HG03469 (cell line): Measurements from ENCODE around the gene NFIC.
"Not testable (repeated sequence)": the region's sequence is repeated elsewhere in the genome, so short reads cannot be mapped to it uniquely, and the experiment has no call there.

Source experiments
- ATAC-seq: cut with Tn5 transposase; IDR thresholded peaks from one replicate; pipeline ENCODE4 v1.9.1; 2021; ENCODE audit warnings: mild to moderate bottlenecking, moderate library complexity, moderate number of reproducible peaks; ENCODE audit not compliant: unreplicated experiment

The NFIC gene

DNA sequence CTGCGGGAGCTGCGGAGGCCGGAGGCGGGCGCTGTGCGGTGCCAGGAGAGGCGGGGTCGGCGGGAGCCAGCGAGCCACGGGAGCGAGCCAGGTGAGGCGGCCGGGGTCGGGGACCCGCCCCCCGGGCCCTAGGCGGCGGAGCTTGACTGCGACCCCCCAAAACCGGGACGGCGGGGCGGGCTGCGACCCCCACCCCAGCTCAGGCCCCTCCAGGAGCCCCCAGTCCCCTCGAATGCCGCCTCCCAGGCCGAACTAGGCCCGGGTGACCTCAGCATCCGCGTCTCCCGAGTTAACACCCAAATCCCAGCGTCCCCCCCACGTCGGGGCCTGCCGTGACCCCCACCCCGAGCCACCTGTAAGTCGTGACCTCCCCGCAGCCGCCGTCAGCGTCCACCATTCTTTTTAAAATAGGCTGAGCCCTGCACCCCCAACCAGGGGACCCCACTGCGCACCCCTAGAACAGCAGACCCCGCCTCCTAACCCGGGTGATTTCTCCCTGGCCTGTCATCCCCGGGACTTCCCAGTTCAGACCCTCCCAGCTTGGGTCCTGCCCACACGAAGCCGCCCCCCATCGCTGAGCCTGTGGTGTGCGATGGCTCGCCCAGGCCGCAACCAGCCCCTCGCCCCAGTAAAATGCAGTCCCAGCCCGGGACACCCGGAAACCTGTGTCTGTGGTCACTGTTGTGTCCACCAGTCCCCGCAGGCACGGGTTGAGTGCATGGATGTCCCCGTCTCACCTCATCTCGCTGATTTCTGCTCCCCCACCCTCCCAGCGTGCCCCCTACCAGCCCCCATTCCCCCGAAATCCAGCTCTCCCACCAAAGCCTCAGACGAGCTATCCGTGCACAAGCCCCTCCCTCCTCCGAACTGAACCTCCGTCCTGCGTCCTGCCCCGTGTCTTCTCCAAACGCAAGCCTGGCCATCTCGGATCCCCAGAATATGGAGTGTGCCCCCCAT is 140.3 kb downstream of the NFIC start:
- ATAC-seq: peak; percentile 14

DNA sequence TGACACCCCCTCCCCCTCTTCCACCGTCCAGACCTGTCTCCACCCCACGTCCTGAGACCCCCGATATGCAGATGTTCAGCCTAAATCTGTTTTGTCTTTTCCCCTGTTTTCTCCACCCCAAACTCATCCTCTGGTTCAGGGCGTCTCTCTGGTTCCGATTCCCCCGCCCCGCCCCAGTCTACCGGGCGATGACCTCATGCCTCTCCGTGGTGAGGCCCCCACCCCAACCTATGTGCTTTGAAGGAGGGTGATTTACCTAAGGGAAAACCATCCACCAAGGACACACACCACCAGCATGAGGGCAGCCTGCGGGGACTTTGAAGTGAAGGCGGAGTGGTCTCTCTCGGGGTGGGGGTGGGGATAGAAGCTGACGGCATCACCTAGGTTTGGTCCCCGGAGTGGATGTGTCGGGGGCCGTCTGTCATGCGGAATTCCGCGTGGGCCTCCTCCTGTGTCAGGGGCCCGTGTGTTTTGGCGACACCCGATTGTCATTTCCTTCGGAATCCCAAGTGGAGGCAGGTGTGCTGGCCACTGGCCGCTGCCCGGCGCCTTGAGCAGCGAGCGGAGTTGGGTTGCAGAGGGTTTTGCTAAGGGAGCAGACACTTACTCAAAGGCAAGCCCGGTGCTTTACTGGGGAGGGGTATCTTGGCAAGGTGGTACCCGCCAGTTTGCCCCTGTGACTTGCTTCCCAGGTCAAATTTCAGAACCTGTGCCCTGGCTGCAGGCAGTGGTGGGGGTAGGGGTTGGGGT is 141.2 kb downstream of the NFIC start:
- ATAC-seq: no peak

DNA sequence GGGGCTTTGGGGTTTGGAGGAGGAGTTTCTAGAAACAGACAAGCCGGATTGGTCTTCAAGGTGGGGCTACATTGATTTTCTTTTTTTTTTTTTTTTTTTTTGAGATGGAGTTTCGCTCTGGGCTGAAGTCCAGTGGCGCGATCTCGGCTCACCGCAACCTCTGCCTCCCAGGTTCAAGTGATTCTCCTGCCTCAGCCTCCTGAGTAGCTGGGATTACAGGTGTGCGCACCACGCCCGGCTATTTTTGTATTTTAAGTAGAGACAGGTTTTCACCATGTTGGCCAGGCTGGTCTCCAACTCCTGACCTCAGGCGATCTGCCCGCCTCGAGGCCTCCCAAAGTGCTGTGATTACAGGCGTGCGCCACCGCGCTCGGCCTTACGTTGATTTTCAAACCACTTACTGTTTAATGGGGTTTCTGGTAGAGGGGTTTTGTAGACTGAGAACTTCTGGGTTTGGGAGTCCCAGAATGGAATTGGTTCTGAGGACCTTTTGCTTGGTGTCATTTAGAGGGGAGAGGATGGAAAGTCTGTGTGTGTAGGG is 141.8 kb downstream of the NFIC start:
- not testable (repeated sequence) for ATAC-seq

DNA sequence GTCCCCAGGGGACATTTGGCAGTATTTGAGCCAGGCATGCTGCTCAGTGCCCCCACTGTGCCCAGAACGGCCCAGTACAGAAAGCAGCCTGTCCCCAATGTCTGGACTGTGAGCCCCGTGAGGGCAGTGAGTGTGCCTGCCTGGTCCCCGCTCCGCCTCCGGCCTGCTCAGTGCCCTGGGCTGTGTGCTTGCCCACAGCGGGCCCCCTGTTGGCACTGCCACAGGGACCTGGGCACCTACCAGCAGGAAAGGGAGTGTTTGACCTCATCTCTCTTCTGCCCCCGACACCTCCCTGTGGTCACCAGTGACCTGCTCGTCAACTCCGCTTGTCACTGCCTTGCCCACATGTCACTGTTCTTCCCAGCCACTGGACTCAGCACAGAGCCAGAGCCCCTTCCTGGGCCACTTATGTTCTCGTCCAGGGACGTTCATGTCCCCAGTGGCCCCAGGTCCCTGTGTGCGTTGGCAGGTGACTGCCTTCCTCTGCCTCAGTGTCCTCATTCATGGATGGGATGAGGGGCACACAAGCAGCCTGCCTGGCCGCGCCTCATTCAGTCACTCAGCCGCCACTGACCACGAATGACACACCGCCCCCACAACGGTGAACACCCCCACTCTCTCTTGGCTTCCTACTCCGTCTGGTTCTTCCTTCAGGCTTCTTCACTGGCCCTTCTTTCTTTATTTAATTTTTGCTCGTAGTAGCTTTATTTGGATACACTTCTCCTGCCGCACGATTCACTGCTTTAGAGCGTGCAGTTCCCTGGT is 142.6 kb downstream of the NFIC start:
- no peak for ATAC-seq

DNA sequence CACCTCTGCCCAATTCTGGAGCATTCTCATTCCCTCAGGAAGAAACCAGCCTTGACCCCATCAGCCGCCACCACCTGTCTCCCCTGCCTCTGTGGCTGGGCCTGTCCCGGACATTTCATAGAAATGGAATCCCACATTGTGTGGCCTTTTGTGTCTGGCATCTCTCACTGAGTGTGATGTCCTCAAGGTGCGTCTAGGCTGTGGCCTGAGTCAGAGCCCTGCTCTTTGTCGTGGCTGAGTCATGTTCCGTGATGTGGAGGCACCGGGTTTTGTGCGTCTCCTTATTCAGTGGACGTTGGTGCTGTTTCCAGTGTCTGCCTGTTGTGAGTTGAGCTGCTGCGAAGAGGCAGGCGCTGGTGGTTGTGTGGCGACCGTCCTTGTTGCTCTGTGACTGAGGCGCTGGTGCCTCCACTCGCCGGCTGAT is 143.2 kb downstream of the NFIC start:
- ATAC-seq: no peak

DNA sequence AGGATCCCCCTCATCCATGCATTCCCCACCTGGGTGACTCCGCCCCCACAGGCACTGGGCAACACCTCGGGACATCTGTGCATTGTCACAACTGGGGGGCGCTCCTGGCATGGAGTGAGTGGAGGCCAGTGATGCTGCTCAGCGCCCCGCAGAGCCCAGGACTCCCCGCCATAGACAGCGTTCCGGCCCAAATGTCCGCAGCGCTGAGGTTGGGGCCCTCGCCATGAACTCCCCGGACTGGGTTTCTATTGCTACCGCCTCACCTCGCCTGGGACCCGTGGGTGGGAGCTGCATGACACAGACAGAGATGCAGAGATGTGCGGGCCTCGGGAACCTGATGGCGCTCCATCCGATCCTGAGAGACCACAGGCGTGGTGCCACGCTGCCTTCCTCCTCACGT is 144.3 kb downstream of the NFIC start:
- no peak for ATAC-seq

DNA sequence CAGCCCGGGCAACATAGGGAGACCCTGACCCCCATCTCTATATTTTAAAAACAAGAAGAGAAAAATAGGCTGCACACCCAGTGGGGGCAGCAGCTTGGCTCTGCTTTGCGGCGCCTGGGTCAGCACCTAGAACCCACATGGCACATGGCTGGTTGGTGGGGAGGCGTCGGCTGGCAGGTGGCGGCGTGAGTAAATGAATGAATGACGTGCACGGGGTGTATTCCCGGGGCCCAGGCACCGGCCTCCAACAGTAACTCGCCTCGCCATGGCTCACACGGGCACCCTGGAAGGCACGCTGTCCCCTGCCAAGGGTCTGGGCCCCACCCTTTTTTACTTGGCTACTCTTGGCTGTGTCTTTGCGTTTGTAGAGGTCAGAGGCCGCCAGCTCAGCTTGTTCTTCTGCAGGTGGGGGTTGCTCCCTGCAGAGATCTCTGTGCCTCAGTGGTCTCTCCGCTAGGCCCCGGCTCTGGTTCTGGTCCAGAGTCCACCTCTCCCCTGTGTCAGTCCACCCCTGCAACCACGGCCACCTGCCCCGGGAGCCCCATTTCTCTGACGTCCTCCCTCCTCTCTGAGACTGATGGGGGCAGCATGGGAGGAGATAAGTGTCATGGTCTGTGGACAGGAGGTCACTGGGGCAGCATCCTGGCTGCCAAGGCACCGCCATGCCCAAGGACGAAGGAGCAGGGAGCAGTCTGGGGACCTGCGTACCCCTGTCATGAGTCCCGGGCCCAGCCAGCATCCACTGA is 145.3 kb downstream of the NFIC start:
- ATAC-seq: no peak

DNA sequence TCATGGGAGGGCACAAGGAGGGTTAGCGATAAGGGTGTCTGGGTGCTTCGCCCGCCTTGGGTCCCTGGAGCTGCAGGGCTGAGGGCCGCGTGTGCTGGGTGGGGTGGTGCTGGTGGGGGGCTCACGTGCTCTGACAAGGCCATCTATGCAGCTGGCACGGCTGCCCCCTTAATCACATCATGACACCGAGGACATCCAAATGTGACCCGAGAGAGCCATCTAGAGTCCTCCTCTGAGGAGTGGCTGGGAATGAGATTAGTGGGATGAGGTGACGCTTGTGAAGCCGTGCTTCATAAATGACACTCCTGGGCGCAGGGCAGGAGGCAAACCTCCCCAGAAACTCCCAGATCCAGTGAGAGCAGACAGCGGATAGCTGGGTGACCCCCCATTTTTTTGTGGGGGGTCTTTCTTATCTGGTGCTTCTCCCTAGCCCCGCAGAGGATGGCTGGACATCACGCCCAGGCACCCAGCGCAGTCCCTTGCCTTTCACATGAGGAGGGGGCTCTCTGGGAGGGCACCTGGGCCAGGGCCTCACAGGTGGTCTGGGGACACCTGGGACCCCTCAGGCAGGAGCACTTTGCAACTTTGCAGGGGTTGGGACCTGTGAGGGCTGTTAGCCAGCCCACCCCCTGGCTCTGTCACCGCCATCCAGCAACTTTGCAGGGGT is 146.3 kb downstream of the NFIC start:
- no peak for ATAC-seq

DNA sequence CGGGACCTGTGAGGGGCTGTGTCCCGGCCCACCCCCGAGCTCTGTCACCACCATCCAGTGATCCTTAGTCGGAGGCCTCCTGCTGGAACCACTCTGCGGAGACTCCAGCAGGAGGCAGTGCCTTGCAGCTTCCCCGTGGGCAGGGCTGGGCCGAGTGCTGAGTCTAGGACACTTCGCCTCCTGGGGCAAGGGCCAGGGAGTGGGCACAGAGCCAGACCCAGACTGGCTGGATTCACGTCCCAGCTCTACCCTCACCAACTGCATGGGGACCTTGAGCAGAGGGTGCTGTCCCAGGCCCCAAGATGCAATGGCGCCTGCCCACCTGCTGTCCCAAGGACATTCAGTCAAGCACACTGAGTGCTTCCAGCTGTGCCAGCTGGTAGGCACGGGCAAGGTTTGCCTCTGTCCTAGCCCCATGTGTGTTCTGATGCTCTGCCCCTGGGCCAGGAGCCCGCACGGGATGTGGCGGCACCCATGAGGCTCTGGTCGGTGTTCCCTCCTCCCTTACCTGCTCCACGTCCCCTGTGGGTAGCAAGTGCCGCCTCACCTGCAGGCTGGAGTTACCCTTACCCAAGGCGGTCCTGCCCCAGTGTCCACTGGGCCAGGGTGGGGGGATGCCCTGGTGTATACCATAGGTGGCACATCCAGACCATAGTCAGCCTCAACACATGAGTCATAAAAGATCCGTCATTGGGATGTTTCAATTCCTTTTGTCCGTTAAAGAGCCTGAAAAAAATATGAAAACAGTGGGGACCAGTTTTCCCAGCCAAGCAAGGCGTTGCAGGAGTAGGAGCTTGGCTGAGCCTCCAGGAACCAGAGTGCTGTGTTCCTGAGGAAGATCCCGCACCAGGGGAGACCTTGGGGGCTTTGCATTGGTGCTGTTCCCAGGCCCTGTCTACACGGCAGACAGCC is 147.1 kb downstream of the NFIC start:
- no peak for ATAC-seq

DNA sequence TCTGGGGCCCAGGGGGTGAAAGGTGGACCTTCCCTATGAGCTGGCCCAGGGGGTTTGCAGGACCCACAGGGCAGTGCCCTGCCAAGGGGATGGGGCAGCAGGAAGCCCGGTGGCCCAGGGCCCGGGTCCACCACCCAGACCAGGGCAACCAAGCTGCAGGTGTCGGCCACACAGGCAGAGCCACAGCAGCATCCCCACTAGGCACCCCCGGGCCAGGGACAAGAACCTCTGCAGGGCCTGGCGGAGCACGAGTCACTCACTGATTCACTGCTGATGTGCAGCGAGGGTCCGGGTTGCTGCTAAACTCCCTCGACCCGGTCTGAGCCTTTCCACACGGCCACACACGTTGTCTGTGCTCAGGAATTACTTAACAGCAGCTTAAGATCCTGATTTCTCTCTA is 148.5 kb downstream of the NFIC start:
- ATAC-seq: no peak

DNA sequence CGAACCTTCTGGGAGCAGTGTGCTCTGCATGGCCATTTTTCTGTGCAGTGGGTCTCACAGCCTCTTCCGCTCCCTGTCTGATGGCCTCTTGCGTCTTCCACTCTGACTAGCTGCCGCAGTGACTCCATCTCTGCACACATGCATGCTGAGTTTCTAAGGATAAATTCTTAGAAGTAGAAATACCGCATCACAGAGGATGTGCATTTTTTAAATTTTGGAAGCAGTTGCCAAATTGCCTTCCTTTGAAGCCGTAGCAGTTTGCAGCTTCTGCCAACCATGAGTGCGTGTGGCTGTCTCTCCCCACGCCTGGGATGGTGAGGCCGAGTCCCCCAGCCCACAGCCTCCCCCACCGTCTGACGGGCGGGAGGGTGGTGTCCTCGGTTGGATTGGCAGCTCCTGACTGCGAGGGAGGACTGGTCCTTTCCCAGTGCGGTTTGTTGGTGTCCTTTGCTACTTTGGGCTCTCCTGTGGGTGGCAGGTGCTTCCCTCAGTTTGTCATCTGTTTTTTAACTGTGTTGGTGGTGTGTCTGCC is 149.6 kb downstream of the NFIC start:
- ATAC-seq: no peak

DNA sequence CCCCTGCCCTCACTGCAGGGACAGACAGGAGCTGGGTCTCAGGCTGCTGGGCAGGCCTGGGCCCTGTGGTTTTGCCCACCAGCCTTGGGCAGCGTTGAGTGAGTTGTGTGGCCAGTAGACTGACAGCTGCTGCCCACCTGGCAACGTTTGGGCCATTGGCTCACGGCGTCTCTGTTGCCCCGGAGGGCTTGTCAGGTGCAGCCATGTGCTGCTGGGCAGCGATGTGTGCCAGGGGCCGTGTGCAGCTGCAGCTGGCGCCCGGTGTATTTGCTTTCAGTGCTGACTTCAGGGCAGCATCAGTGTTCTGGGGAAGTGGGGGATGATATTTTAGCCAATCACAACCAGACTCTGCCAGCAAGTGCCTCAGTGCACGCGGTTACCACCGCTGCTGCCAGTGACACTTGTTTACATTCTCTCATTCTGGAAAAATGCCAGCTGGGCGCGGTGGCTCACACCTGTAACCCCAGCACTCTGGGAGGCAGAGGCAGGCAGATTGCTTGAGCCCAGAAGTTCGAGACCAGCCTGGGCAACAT is 150.4 kb downstream of the NFIC start:
- no peak for ATAC-seq

DNA sequence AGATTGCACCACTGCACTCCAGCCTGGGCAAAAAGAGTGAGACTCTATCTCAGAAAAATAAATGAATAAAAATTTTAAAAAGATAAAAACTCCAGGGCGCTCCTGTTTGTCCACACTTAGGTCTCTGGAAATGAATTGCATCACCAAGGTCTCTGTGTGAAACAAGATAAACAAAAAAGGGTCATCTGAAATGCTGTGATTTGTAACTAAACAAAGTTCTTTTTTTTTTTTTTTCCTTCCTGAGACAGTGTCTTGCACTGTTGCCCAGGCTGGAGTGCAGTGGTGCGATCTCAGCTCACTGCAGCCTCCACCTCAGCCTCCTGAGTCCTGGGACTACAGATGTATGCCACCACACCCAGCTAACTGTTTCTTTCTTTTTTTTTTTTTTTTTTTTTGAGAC is 151.3 kb downstream of the NFIC start:
- ATAC-seq: no peak

DNA sequence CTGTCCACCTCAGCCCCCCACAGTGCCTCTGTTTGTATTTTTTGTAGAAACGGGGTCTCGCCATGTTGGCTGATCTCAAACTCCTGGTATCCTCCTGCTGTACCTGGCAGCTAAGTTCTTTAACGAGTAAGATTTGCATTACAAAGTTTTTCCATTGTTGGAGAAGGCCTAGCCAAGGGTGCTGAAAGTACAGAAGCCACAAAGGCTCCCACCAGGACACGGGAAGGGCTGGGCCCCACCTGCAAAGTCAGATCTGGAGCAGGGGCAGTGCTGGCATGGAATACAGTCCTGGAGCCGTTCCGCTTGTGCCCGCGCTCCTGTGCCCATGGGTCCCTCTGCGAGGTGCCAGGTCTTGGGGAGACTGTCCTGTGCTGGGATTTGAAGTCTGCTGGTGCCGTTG is 151.9 kb downstream of the NFIC start:
- ATAC-seq: no peak

DNA sequence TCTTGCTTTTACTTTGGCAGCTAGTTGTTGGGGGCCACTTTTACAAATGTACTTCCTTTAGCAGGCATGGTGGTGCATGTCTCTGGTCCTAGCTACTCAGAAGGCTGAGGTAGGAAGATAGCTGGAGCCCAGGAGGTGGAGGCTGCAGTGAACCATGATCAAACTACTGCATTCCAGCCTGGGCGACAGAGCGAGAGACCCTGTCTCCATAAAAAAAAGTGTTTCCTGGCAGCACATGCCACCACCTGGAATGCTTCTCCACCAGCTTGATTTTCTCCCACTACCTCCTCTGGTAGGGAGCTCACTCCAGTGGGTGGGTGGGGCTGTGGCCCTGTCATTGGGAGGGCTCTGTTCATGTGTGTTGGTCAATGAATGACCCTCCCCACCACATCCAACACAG is 152.3 kb downstream of the NFIC start:
- ATAC-seq: no peak
